ENCODE results near the gene TBC1D10A.

DNA sequence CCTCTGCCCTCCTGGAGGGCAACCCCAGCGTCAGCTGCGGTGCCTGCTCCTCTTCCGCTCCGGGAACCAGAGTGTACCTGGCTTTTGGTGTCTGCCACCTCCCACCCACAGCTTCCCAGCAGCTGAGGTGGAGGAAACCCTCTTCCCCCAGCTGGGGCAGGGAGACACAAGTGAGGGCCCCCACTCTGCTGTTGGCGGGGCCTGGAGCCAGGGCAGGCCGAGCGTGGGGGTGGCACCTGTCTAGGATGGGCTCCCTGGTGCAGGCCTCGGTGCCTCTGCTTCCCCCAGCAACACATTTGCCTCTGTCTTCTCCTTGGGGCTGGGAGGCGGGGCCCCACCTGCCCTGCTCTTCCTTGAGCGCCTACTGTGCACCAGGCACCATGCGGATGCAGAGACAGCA is 66.5 kb downstream of the TBC1D10A start:
- TF ChIP-seq, protein P1, sequence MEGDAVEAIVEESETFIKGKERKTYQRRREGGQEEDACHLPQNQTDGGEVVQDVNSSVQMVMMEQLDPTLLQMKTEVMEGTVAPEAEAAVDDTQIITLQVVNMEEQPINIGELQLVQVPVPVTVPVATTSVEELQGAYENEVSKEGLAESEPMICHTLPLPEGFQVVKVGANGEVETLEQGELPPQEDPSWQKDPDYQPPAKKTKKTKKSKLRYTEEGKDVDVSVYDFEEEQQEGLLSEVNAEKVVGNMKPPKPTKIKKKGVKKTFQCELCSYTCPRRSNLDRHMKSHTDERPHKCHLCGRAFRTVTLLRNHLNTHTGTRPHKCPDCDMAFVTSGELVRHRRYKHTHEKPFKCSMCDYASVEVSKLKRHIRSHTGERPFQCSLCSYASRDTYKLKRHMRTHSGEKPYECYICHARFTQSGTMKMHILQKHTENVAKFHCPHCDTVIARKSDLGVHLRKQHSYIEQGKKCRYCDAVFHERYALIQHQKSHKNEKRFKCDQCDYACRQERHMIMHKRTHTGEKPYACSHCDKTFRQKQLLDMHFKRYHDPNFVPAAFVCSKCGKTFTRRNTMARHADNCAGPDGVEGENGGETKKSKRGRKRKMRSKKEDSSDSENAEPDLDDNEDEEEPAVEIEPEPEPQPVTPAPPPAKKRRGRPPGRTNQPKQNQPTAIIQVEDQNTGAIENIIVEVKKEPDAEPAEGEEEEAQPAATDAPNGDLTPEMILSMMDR (conservative IDR thresholded peaks at IDR 0.05; ENCODE audit: low read depth, low read length): no peak
- no peak for TF ChIP-seq EZH2 (IDR thresholded peaks at IDR 0.05; ENCODE audit: borderline replicate concordance, low read depth, low read length, poor library complexity, severe bottlenecking)
